Keratinocyte (primary cell): ENCODE measurements around the gene APH1A.

Source experiments
- CTCF ChIP-seq, 3 experiments: IDR thresholded peaks in 1 of 3; conservative IDR thresholded peaks in 1 of 3; optimal IDR thresholded peaks in 1 of 3; 2 replicates in 2 of 3; 3 replicates in 1 of 3; pipeline versions ENCODE3 to v1.5.1; 2011; ENCODE audit warnings: low read length in 3 of 3, mild to moderate bottlenecking in 3 of 3, moderate library complexity in 2 of 3, control low read depth in 1 of 3, inconsistent platforms in 1 of 3; ENCODE audit not compliant: insufficient read depth in 2 of 3; ENCODE audit errors: extremely low read depth in 1 of 3
- EZH2 ChIP-seq: IDR thresholded peaks from one replicate; pipeline ENCODE4 v1.6.1; 2012; ENCODE audit warnings: inconsistent platforms, mild to moderate bottlenecking, low read length, moderate library complexity

GRCh38 chr1:150262388-150263320 is 6.2 kb downstream of the APH1A start:
- TF ChIP-seq EZH2 = no peak
- TF ChIP-seq CTCF (optimal IDR thresholded peaks at IDR 0.05 in 1 of 3, IDR thresholded peaks at IDR 0.05 in 1 of 3, conservative IDR thresholded peaks at IDR 0.05 in 1 of 3; ENCODE audit: extremely low read depth in 1 of 3, insufficient read depth in 2 of 3, low read length in 3 of 3) = peak in 2 of 3 experiments; percentile 2 to 25
